Measurements from ENCODE around the gene BAIAP2.

GRCh38 chr17:81114351-81115093, 79.6 kb downstream of the BAIAP2 start:
- TF ChIP-seq CTCF (IDR thresholded peaks at IDR 0.05) (no peak), POLR2A (IDR thresholded peaks at IDR 0.05) (no peak), POLR2AphosphoS5 (IDR thresholded peaks at IDR 0.05; ENCODE audit: insufficient read depth in 1 of 2, low read depth in 1 of 2) (no peak)
